ENCODE measurements around the gene ELOVL6.
"Not testable (repeated sequence)": the region's sequence is repeated elsewhere in the genome, so short reads cannot be mapped to it uniquely, and the experiment has no call there.

ELOVL6 gene

DNA sequence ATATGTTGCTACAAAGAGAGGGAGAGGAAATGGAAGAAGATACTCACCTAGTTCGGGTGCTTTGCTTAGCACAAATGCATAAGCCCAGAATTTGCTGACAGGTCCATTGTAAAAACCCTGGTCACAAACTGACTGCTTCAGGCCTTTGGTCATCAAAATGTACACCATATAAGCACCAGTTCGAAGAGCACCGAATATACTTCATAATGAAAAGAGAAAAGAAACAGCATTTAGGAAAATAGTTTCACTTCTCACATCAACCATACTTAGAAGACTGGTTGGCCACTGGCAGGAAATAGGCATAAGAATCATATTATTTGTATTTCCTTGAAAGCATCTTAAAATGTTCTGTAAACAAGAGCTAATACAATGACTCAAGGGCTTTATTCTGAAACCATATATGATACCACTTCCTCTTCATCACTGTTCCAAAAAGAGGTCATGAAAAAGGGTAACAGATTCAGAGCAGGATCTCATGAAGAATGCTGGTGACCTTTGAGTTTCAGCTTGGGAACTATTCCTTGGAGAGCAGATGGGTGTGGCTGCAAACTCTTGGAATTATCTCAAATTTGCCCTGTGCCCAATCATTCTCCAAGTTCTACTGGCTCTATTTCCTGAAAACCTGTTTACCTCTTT, 138.7 kb downstream of the ELOVL6 start:
- Histone ChIP-seq H3K9me3 (ENCODE audit: control insufficient read depth, insufficient read depth, low read depth, low read length) (no peaks in the 10 kb centered on the region), H3K27me3 (ENCODE audit: control insufficient read depth, insufficient read depth, low read length) (no peaks in the 10 kb centered on the region)

DNA sequence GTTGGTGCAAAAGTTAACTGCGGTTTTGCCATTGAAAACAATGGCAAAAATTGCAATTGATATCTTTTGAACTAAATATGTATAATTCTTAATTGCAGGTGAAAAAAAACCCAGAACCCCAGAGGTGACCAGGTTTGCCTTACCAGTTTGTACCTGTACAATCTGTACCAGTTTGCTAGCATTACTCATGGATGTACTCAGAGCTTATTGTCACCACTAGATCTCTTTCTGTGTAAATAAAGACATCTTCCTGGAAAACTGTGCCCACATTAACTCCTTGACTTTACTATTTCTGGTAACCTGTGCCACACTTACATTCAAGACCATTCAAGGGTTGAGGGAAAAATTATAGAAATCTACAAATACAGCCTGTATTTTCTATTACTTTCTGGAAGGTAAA, 139.7 kb downstream of the ELOVL6 start:
- Histone ChIP-seq H3K4me3 (ENCODE audit: low read depth, low read length) (no peak overlapping the region), H3K4me1 (ENCODE audit: control insufficient read depth, insufficient read depth, low read length) (peaks cover 7% of the 10 kb centered on the region; the same call in 1 of the 2 replicates), H3K36me3 (ENCODE audit: control insufficient read depth, insufficient read depth, low read length) (peaks cover 21% of the 10 kb centered on the region; the same call in 1 of the 2 replicates), H3K9ac (ENCODE audit: low read length) (no peak overlapping the region), H3K27me3 (ENCODE audit: control insufficient read depth, insufficient read depth, low read length) (no peaks in the 10 kb centered on the region), H3K9me3 (ENCODE audit: control insufficient read depth, insufficient read depth, low read depth, low read length) (no peaks in the 10 kb centered on the region), H3K27ac (ENCODE audit: low read depth, low read length) (no peak overlapping the region)

More for the DNA sequence above, 138.7 kb downstream of the ELOVL6 start:
- peaks cover 7% of the 10 kb centered on the region; the same call in 1 of the 2 replicates for H3K4me1 ChIP-seq (ENCODE audit: control insufficient read depth, insufficient read depth, low read length)
- H3K27ac ChIP-seq (ENCODE audit: low read depth, low read length) = no peak overlapping the region
- H3K36me3 ChIP-seq (ENCODE audit: control insufficient read depth, insufficient read depth, low read length) = peaks cover 18% of the 10 kb centered on the region; the same call in 1 of the 2 replicates
- H3K4me3 ChIP-seq (ENCODE audit: low read depth, low read length) = no peak overlapping the region
- no peak overlapping the region for H3K9ac ChIP-seq (ENCODE audit: low read length)

DNA sequence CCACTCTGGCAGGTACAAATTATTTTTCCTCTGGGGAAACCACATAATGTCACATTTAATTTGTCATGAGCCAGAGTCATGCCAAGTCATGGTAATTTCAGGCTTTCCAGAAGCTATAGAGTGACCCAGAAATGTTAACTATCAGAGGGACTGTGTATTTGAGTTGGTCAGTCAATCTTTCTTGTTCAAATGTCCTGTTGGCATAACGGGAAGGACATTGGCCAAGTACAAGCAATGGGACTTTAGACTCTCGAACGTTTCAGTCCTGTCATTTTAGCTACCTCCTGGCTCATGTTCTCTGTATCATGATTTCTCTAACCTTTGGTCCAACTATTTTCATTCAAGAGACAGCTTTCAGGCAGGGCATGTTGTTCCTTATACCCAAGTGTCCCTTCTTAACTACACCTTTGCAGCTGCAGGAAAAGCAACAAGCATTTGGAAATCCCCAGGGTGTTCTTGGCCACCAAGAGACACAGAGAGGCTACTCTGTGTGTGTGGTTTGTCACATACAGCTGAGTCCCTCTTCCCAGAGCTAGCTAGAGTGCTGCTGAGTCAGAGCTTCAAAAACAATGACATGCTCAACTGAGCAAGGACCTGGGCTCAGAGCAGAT, 143.2 kb downstream of the ELOVL6 start:
- peaks cover 40% of the 10 kb centered on the region for H3K36me3 ChIP-seq (ENCODE audit: control insufficient read depth, insufficient read depth, low read length)
- no peak overlapping the region for H3K9ac ChIP-seq (ENCODE audit: low read length)
- H3K4me1 ChIP-seq (ENCODE audit: control insufficient read depth, insufficient read depth, low read length) = peaks cover 7% of the 10 kb centered on the region; the same call in 1 of the 2 replicates
- H3K27ac ChIP-seq (ENCODE audit: low read depth, low read length) = no peak overlapping the region
- no peaks in the 10 kb centered on the region for H3K27me3 ChIP-seq (ENCODE audit: control insufficient read depth, insufficient read depth, low read length)
- H3K4me3 ChIP-seq (ENCODE audit: low read depth, low read length) = no peak overlapping the region
- no peaks in the 10 kb centered on the region for H3K9me3 ChIP-seq (ENCODE audit: control insufficient read depth, insufficient read depth, low read depth, low read length)

DNA sequence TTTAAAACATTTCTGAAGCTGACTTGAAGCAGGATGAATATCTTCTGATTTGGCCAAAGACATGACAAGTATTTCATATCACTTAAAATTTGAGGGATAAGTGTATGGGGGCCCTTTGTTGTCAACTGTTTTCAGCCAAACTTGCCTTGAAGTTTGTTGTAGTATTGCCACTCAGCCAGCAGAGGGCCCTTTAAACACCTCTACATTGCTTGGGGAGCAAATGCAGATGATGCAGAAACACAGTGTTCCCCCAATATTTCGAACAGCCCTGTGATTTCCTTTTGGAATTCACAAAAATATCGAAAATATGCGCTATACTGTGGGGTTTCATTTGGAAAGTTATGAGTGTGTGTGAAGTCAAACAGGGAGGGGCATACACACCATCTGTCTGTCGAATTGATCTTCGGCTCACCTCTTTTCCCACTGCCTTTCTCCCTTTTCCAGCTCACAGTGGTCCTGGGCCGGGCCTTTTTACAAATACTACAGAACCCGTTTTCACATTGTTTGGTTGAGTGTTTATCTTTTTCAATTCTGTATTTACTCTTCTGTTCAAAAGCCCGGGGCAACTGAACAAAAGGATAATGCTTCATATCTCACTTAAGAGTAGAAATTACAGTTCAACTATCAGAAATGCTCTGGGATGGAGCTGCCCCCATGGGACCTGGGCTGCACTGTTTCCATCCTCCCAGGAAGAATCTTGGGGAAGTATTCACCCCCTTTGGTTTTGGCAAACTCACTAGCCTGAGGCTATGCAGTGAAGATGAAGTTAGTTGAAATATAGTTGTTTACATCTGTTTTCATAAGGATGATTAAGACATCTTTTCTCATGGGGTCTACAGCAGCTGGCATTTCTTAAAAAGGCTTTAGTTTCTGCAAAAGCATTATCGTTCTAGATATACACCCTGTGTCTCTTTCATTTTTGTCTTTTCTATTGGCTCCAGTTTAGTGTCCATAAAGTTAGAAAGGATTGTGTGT, 148.2 kb downstream of the ELOVL6 start:
- H3K36me3 ChIP-seq (ENCODE audit: control insufficient read depth, insufficient read depth, low read length) = peaks cover 27% of the 10 kb centered on the region

DNA sequence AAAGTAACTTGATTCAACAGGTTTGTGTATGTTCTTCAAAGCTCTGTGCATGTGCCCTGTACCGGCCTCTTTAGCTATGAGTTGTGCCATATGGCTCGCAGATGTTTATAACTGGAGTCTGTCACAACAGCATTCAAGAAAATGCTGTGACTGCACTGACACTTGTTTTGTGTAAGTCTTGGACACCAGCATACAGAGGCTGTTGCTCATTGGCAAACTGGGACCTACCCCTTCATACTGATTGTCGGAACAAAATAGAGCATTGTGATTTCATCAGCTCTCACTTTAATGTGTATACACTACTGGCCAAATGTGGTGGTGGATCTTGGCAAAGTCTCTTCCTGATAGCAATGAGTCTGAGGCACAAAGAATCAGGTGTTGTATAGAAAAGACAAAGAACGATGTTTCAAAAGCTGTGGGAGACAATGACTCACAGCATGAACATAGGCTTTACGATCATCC, 151.8 kb downstream of the ELOVL6 start:
- Histone ChIP-seq H3K9ac (ENCODE audit: low read length) (no peak overlapping the region), H3K4me3 (ENCODE audit: low read depth, low read length) (no peak overlapping the region), H3K9me3 (ENCODE audit: control insufficient read depth, insufficient read depth, low read depth, low read length) (no peaks in the 10 kb centered on the region), H3K27me3 (ENCODE audit: control insufficient read depth, insufficient read depth, low read length) (no peaks in the 10 kb centered on the region), H3K36me3 (ENCODE audit: control insufficient read depth, insufficient read depth, low read length) (peaks cover 13% of the 10 kb centered on the region), H3K4me1 (ENCODE audit: control insufficient read depth, insufficient read depth, low read length) (no peaks in the 10 kb centered on the region; the same call in 1 of the 2 replicates), H3K27ac (ENCODE audit: low read depth, low read length) (no peak overlapping the region)

More for the DNA sequence above, 148.2 kb downstream of the ELOVL6 start:
- Histone ChIP-seq H3K9ac (ENCODE audit: low read length) (no peak overlapping the region), H3K9me3 (ENCODE audit: control insufficient read depth, insufficient read depth, low read depth, low read length) (no peaks in the 10 kb centered on the region), H3K4me1 (ENCODE audit: control insufficient read depth, insufficient read depth, low read length) (no peaks in the 10 kb centered on the region), H3K27ac (ENCODE audit: low read depth, low read length) (no peak overlapping the region), H3K27me3 (ENCODE audit: control insufficient read depth, insufficient read depth, low read length) (no peaks in the 10 kb centered on the region), H3K4me3 (ENCODE audit: low read depth, low read length) (no peak overlapping the region)

DNA sequence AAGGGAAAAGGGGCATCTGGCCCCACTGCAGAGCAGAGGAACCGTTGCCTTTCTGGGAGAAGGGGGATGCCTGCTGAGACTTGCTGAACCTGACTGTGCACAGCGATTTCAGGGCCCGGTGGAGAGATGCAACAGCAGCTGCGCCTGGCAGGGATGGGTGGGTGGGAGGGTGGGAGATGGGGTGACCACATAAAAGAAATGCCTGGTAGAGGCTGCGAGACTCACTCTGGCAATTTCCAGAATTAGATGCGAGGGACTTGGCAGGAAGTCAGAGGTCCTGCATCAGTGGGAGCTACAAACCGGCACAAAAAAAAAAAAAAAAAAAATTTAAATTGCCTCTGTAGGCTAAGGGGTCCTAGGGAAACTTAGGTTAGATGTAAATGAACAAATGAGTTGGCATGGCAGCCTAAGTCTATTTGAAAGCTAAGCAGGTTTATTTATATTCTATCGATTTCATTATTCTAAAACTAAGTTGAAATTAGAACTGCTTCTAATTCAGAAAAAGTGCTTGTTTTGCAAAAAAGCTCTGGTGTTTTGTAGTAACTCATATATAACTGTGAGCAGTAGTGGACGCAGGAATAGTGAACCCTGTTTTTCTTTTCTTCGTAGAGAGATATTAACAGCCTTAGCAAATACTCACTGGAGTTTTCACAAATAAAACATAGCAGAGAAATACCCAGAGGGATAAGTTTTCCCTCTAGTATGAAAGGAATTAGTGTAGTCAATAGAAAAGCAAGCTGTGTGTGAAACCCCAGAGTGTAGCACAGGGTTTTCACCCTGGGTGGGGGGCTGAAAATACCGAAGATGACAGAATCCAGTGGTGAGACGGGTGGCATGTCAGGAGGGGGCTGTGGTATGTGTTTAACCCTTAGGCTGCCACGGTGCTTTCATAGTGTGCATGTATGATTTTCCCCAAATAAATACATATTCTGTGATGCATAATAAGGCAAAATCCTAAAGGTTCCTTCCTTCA, 155.6 kb downstream of the ELOVL6 start:
- H3K27me3 ChIP-seq (ENCODE audit: control insufficient read depth, insufficient read depth, low read length) = no peaks in the 10 kb centered on the region
- no peak overlapping the region for H3K4me3 ChIP-seq (ENCODE audit: low read depth, low read length)
- H3K27ac ChIP-seq (ENCODE audit: low read depth, low read length) = no peak overlapping the region
- no peak overlapping the region for H3K9ac ChIP-seq (ENCODE audit: low read length)
- H3K36me3 ChIP-seq (ENCODE audit: control insufficient read depth, insufficient read depth, low read length) = peaks cover 3% of the 10 kb centered on the region; the same call in 1 of the 2 replicates
- no peaks in the 10 kb centered on the region for H3K9me3 ChIP-seq (ENCODE audit: control insufficient read depth, insufficient read depth, low read depth, low read length)
- H3K4me1 ChIP-seq (ENCODE audit: control insufficient read depth, insufficient read depth, low read length) = no peaks in the 10 kb centered on the region; the same call in 1 of the 2 replicates

DNA sequence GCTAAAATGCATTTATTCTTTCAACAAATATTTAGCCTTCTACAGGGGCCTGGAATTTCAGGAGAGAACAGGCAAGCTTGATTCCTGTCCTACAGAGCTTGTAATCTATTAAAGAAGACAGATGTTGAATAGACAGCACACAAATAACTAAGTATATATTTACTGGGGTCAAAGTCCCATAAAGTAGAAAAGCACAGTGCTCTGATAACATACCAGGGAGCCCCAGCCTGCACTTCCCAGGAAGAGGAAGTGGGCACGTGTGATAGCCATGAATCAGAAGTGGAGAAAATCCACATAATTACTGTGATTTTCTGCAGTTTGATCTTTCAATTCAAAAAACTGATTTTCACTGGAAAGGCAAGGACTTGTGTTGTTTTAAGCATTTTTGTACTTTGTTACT, 156.7 kb downstream of the ELOVL6 start:
- Histone ChIP-seq H3K9ac (ENCODE audit: low read length) (no peak overlapping the region), H3K27ac (ENCODE audit: low read depth, low read length) (no peak overlapping the region), H3K9me3 (ENCODE audit: control insufficient read depth, insufficient read depth, low read depth, low read length) (no peaks in the 10 kb centered on the region), H3K4me1 (ENCODE audit: control insufficient read depth, insufficient read depth, low read length) (no peaks in the 10 kb centered on the region; the same call in 1 of the 2 replicates), H3K27me3 (ENCODE audit: control insufficient read depth, insufficient read depth, low read length) (no peaks in the 10 kb centered on the region), H3K36me3 (ENCODE audit: control insufficient read depth, insufficient read depth, low read length) (peaks cover 3% of the 10 kb centered on the region; the same call in 1 of the 2 replicates), H3K4me3 (ENCODE audit: low read depth, low read length) (no peak overlapping the region)

DNA sequence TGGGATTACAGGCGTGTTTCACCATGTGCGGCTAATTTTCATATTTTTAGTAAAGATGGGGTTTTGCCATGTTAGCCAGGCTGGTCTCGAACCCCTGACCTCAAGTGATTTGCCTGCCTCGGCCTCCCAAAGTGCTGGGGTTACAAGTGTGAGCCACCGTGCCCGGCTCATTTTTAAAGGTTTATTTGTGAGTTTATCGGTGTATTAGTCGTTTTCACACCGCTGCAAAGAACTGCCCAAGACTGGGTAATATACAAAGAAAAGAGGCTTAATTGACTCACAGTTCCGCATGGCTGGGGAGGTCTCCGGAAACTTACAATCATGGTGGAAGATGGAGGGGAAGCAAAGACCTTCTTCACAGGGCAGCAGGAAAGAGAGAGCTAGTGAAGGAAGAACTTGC, 159.3 kb downstream of the ELOVL6 start:
- H3K36me3 ChIP-seq (ENCODE audit: control insufficient read depth, insufficient read depth, low read length); H3K27me3 ChIP-seq (ENCODE audit: control insufficient read depth, insufficient read depth, low read length); H3K27ac ChIP-seq (ENCODE audit: low read depth, low read length); H3K4me1 ChIP-seq (ENCODE audit: control insufficient read depth, insufficient read depth, low read length); H3K9me3 ChIP-seq (ENCODE audit: control insufficient read depth, insufficient read depth, low read depth, low read length); H3K4me3 ChIP-seq (ENCODE audit: low read depth, low read length); H3K9ac ChIP-seq (ENCODE audit: low read length): not testable (repeated sequence)

DNA sequence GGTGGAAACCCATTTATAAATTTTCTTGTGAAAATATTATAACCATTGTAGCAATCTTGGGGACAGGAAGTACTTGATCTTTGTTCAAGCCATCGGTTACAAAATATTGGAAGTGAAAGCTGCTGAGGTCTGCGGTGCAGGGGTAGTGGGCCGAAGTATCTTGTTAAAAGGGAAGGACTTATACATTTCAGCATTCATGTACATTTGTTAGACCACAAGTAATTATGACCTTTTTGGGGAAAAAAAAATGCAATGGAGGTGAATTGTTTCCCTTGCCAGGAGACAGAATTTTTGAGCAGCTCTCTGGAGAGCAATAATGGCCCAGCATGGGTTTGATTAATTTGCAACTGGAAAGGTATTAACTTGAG, 164.4 kb downstream of the ELOVL6 start:
- Histone ChIP-seq H3K9ac (ENCODE audit: low read length) (no peak overlapping the region), H3K9me3 (ENCODE audit: control insufficient read depth, insufficient read depth, low read depth, low read length) (no peaks in the 10 kb centered on the region), H3K27me3 (ENCODE audit: control insufficient read depth, insufficient read depth, low read length) (no peaks in the 10 kb centered on the region), H3K4me1 (ENCODE audit: control insufficient read depth, insufficient read depth, low read length) (no peaks in the 10 kb centered on the region), H3K27ac (ENCODE audit: low read depth, low read length) (no peak overlapping the region), H3K4me3 (ENCODE audit: low read depth, low read length) (no peak overlapping the region), H3K36me3 (ENCODE audit: control insufficient read depth, insufficient read depth, low read length) (no peaks in the 10 kb centered on the region)

DNA sequence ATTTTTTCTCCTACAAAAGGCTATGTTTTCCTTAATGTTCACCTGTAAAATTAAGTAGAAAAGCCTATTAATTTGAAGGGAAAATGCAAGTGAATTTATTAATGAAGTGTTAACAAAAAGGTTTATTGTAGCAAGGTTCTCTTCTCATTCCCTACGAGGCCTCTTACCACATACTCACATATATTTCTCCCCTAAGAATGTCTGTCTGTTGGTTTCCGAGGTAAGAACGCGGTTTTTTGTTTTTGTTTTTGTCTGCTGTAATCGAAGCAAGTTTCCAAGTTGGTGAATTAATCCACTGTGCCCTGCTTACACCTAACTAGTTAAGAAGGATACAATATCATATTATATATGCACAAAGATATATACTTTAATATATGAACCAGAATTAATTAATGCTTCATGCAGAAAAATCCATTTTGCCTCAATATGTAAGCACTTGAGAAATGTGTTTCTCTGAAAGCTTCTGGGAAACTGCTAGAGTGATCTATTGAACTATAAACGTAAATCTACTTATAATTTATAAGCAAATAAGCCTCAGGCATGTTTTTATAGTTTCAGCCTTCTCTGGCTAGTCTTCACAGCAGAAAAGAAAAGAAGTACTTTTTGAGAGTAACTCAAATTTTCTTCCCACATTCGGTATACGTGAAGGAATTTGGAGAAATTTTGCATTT, 164.9 kb downstream of the ELOVL6 start:
- Histone ChIP-seq H3K27ac (ENCODE audit: low read depth, low read length) (no peak overlapping the region), H3K4me3 (ENCODE audit: low read depth, low read length) (no peak overlapping the region), H3K36me3 (ENCODE audit: control insufficient read depth, insufficient read depth, low read length) (no peaks in the 10 kb centered on the region), H3K9me3 (ENCODE audit: control insufficient read depth, insufficient read depth, low read depth, low read length) (no peaks in the 10 kb centered on the region), H3K27me3 (ENCODE audit: control insufficient read depth, insufficient read depth, low read length) (no peaks in the 10 kb centered on the region), H3K4me1 (ENCODE audit: control insufficient read depth, insufficient read depth, low read length) (no peaks in the 10 kb centered on the region), H3K9ac (ENCODE audit: low read length) (no peak overlapping the region)

Data from HUES6 (cell line).